SK-N-SH treated with all-trans-retinoic acid at 6 μM for 48 hours (cell line): Measurements from ENCODE around the gene CFDP1.
A peak's percentile ranks its signal among the peaks of the same experiment; 100 is the strongest.

Experiments used
- ATAC-seq: fragments of 200-7000 bp; cut with Tn5 transposase; 3 replicates; pipeline ENCODE4 v1.9.1; 2020; ENCODE audit warnings: mild to moderate bottlenecking, moderate library complexity
- ARNTL ChIP-seq: fragments of 450-650 bp; formaldehyde crosslinking; IDR thresholded peaks from 2 replicates; pipeline ENCODE4 v1.5.0; 2020; ENCODE audit warnings: low read depth, mild to moderate bottlenecking, moderate library complexity, borderline replicate concordance
- BACH2 ChIP-seq: fragments of 250-450 bp; sonication (Bioruptor Pico); IDR thresholded peaks from 2 replicates; pipeline ENCODE4 v1.9.0; 2021; ENCODE audit warnings: mild to moderate bottlenecking, borderline replicate concordance
- CREB5 ChIP-seq: fragments of 250-450 bp; sonication (Bioruptor Pico); IDR thresholded peaks from 2 replicates; pipeline ENCODE4 v1.5.1; 2020; ENCODE audit warnings: low read depth, mild to moderate bottlenecking, moderate library complexity
- CSDC2 ChIP-seq: fragments of 250-450 bp; sonication (Bioruptor Pico); IDR thresholded peaks from 2 replicates; pipeline ENCODE4 v1.5.0; 2020; ENCODE audit warnings: mild to moderate bottlenecking, moderate library complexity
- CSRNP3 ChIP-seq: fragments of 250-450 bp; sonication (Bioruptor Pico); IDR thresholded peaks from 2 replicates; pipeline ENCODE4 v1.5.1; 2021; ENCODE audit warnings: mild to moderate bottlenecking, moderate library complexity
- ESRRG ChIP-seq: fragments of 250-450 bp; sonication (Bioruptor Pico); IDR thresholded peaks from 2 replicates; pipeline ENCODE4 v1.6.1; 2021; ENCODE audit warnings: mild to moderate bottlenecking
- ISL1 ChIP-seq: fragments of 250-450 bp; sonication (Bioruptor Pico); IDR thresholded peaks from 2 replicates; pipeline ENCODE4 v2.1.2; 2022; ENCODE audit warnings: mild to moderate bottlenecking, moderate library complexity
- OSR1 ChIP-seq: fragments of 250-450 bp; sonication (Bioruptor Pico); IDR thresholded peaks from 2 replicates; pipeline ENCODE4 v1.8.0; 2022; ENCODE audit warnings: moderate library complexity, mild to moderate bottlenecking, inconsistent platforms
- PATZ1 ChIP-seq: fragments of 250-450 bp; sonication (Bioruptor Pico); IDR thresholded peaks from 2 replicates; pipeline ENCODE4 v1.8.0; 2020; ENCODE audit warnings: mild to moderate bottlenecking, moderate library complexity, borderline replicate concordance
- POU6F1 ChIP-seq: fragments of 250-450 bp; sonication (Bioruptor Pico); IDR thresholded peaks from 2 replicates; pipeline ENCODE4 v1.8.0; 2021; ENCODE audit warnings: low read depth, mild to moderate bottlenecking, moderate library complexity, borderline replicate concordance
- PPARA ChIP-seq: fragments of 250-450 bp; sonication (Bioruptor Pico); IDR thresholded peaks from 2 replicates; pipeline ENCODE4 v1.5.0; 2020; ENCODE audit warnings: mild to moderate bottlenecking, borderline replicate concordance
- RARB ChIP-seq: fragments of 250-450 bp; sonication (Bioruptor Pico); IDR thresholded peaks from 2 replicates; pipeline ENCODE4 v1.8.0; 2021; ENCODE audit warnings: mild to moderate bottlenecking, moderate library complexity
- SNAI2 ChIP-seq: fragments of 250-450 bp; sonication (Bioruptor Pico); IDR thresholded peaks from 2 replicates; pipeline ENCODE4 v1.5.0; 2020; ENCODE audit warnings: mild to moderate bottlenecking, moderate library complexity
- TCF4 ChIP-seq: fragments of 250-450 bp; sonication (Bioruptor Pico); IDR thresholded peaks from 2 replicates; pipeline ENCODE4 v1.8.0; 2021; ENCODE audit warnings: mild to moderate bottlenecking, moderate library complexity, borderline replicate concordance
- TOX ChIP-seq: fragments of 250-450 bp; sonication (Bioruptor Pico); IDR thresholded peaks from 2 replicates; pipeline ENCODE4 v1.8.0; 2021; ENCODE audit warnings: mild to moderate bottlenecking, moderate library complexity, borderline replicate concordance
- TSHZ2 ChIP-seq: fragments of 250-450 bp; sonication (Bioruptor Pico); IDR thresholded peaks from 2 replicates; pipeline ENCODE4 v1.5.0; 2020; ENCODE audit warnings: mild to moderate bottlenecking, moderate library complexity
- ZC3H10 ChIP-seq: fragments of 250-450 bp; sonication (Bioruptor Pico); IDR thresholded peaks from 2 replicates; pipeline ENCODE4 v1.5.1; 2021; ENCODE audit warnings: mild to moderate bottlenecking, moderate library complexity
- ZFP3 ChIP-seq: fragments of 250-450 bp; sonication (Bioruptor Pico); IDR thresholded peaks from 2 replicates; pipeline ENCODE4 v1.5.0; 2020; ENCODE audit warnings: mild to moderate bottlenecking, moderate library complexity
- ZFP30 ChIP-seq: fragments of 450-650 bp; formaldehyde crosslinking; IDR thresholded peaks from 2 replicates; pipeline ENCODE4 v1.5.0; 2022; ENCODE audit warnings: mild to moderate bottlenecking, moderate library complexity
- ZNF565 ChIP-seq: fragments of 450-650 bp; formaldehyde crosslinking; conservative IDR thresholded peaks from 2 replicates; pipeline ENCODE4 v1.5.0; 2020; ENCODE audit warnings: low read depth, mild to moderate bottlenecking, moderate library complexity
- ZNF8 ChIP-seq: fragments of 450-650 bp; formaldehyde crosslinking; IDR thresholded peaks from 2 replicates; pipeline ENCODE4 v1.5.0; 2020; ENCODE audit warnings: mild to moderate bottlenecking, moderate library complexity

CFDP1 gene

GRCh38 chr16:75402159-75402820 lies 31.0 kb downstream of the CFDP1 start:
- no peak for TF ChIP-seq BACH2 (CRISPR knock-in tag)
- TF ChIP-seq SNAI2 (CRISPR knock-in tag): no peak
- TF ChIP-seq OSR1: no peak
- ATAC-seq: peak; percentile 72

GRCh38 chr16:75401691-75402090 lies 31.6 kb downstream of the CFDP1 start:
- TF ChIP-seq BACH2 (CRISPR knock-in tag): no peak
- TF ChIP-seq ZNF565 (CRISPR knock-in tag): no peak
- no peak for TF ChIP-seq RARB (CRISPR knock-in tag)
- TF ChIP-seq POU6F1: no peak
- no peak for TF ChIP-seq ZFP30 (CRISPR knock-in tag)
- TF ChIP-seq CSRNP3: no peak
- no peak for TF ChIP-seq ZNF8 (CRISPR knock-in tag)
- TF ChIP-seq OSR1: no peak
- no peak for TF ChIP-seq ESRRG (CRISPR knock-in tag)
- no peak for TF ChIP-seq PPARA (CRISPR knock-in tag)
- no peak for TF ChIP-seq ZC3H10 (CRISPR knock-in tag)
- TF ChIP-seq TSHZ2 (CRISPR knock-in tag): no peak
- no peak for TF ChIP-seq CREB5 (CRISPR knock-in tag)
- TF ChIP-seq TOX (CRISPR knock-in tag): no peak
- TF ChIP-seq CSDC2 (CRISPR knock-in tag): no peak
- no peak for TF ChIP-seq TCF4 (CRISPR knock-in tag)
- no peak for TF ChIP-seq SNAI2 (CRISPR knock-in tag)
- no peak for TF ChIP-seq ZFP3 (CRISPR knock-in tag)
- TF ChIP-seq ARNTL (CRISPR knock-in tag): no peak
- TF ChIP-seq PATZ1: no peak
- TF ChIP-seq, all 23 proteins: peak for 0
- ATAC-seq: no peak

- no peak for ATAC-seq
- TF ChIP-seq ZNF565 (CRISPR knock-in tag): no peak
- TF ChIP-seq TSHZ2 (CRISPR knock-in tag): no peak
- TF ChIP-seq ARNTL (CRISPR knock-in tag): no peak
- TF ChIP-seq PPARA (CRISPR knock-in tag): no peak
- TF ChIP-seq CSDC2 (CRISPR knock-in tag): no peak
- no peak for TF ChIP-seq RARB (CRISPR knock-in tag)
- no peak for TF ChIP-seq SNAI2 (CRISPR knock-in tag)
- TF ChIP-seq ZC3H10 (CRISPR knock-in tag): no peak
- TF ChIP-seq PATZ1: no peak
- TF ChIP-seq TOX (CRISPR knock-in tag): no peak
- TF ChIP-seq ESRRG (CRISPR knock-in tag): no peak
- TF ChIP-seq BACH2 (CRISPR knock-in tag): no peak
- no peak for TF ChIP-seq ISL1 (CRISPR knock-in tag)
- TF ChIP-seq ZFP30 (CRISPR knock-in tag): no peak
- TF ChIP-seq TCF4 (CRISPR knock-in tag): no peak
- TF ChIP-seq OSR1: no peak
Measured at GRCh38 chr16:75398333-75398732, 35.0 kb downstream of the CFDP1 start.
